Measurements from ENCODE around the gene PARD3B.

GRCh38 chr2:204973616-204974015 lies 428.3 kb downstream of the PARD3B start:
- TF ChIP-seq CTCF (IDR thresholded peaks at IDR 0.05; ENCODE audit: low read length), result no peak
- TF ChIP-seq EZH2phosphoT487 (IDR thresholded peaks at IDR 0.05; ENCODE audit: low read length), result no peak

Measured in MM.1S (cell line).